Stomach (tissue), 9 donors: ENCODE data around the gene CDK11B. TPM values are rescaled to one million over a fixed set of nuclear protein-coding genes. Genes with fewer than 3 reads are reported as not detected.
A peak's percentile ranks its signal among the peaks of the same experiment; 100 is the strongest.

Experiments used
- DNase-seq, 2 donors: peaks; one replicate each; pipeline versions ENCODE4 v3.0.0 to v3.0.0-alpha.2; 2013 to 2019
- H3K27ac ChIP-seq, 5 donors: fragments of 200-600 bp in 4 of 5; sonication (generic) in 4 of 5; one replicate each; pipeline ENCODE4 v1.5.1; 2013 to 2019; ENCODE audit warnings: mild to moderate bottlenecking in 1 of 5, moderate library complexity in 1 of 5
- H3K27me3 ChIP-seq, 3 donors: fragments of 200-600 bp; sonication (generic); one replicate each; pipeline ENCODE4 v1.5.1; 2017 to 2019; ENCODE audit warnings: mixed run types in 1 of 3
- H3K36me3 ChIP-seq, 4 donors: fragments of 200-600 bp; sonication (generic); 1 replicate in 3 of 4; 2 replicates in 1 of 4; pipeline ENCODE4 v1.5.1; 2016 to 2019
- H3K4me1 ChIP-seq, 4 donors: fragments of 200-600 bp; sonication (generic); one replicate each; pipeline ENCODE4 v1.5.1; 2016 to 2019
- H3K4me3 ChIP-seq, 4 donors: fragments of 200-600 bp; sonication (generic) in 3 of 4; one replicate each; pipeline ENCODE4 v1.5.1; 2016 to 2019; ENCODE audit warnings: mild to moderate bottlenecking in 1 of 4
- H3K9me3 ChIP-seq, 4 donors: fragments of 200-600 bp; sonication (generic); one replicate each; pipeline ENCODE4 v1.5.1; 2016 to 2019
- EP300 ChIP-seq: sonication (generic); formaldehyde crosslinking; IDR thresholded peaks from one replicate; pipeline ENCODE4 v1.6.1; 2017; ENCODE audit warnings: antibody characterized with exemption
- POLR2A ChIP-seq, 4 donors: fragments of 450-650 bp; IDR thresholded peaks; one replicate each; pipeline ENCODE4 v1.6.1; 2016; ENCODE audit warnings: antibody characterized with exemption in 4 of 4, control low read depth in 2 of 4, mild to moderate bottlenecking in 1 of 4, moderate library complexity in 1 of 4
- POLR2AphosphoS5 ChIP-seq, 3 donors: sonication (generic); formaldehyde crosslinking; IDR thresholded peaks; one replicate each; pipeline ENCODE4 v1.6.1; 2016; ENCODE audit warnings: antibody characterized with exemption in 3 of 3
- WGBS, 5 donors: extraction: QIAGEN DNeasy Blood & Tissue Kit in 3 of 5; methylation state at CpG; one replicate each; pipeline versions ENCODE4 v1.1.5 to v1.1.7; 2013 to 2018; 5-methylcytosine and 5-hydroxymethylcytosine counted together
- intact Hi-C: fragments of 100-400 bp; cut with DNase I; formaldehyde crosslinking; loops from one replicate; pipeline ENCODE4 v1.15.1; 2023; ENCODE audit warnings: low total_unique reads
- polyA plus RNA-seq, 3 donors: library from polyadenylated mRNA; stranded (reverse); fragments of 200-250 nt; gene quantifications; one replicate each; pipeline ENCODE4 v1.2.3, GENCODE V29; 2013
- total RNA-seq, 5 donors: library from RNA; depleted of rRNA; stranded (reverse); fragments of >200 nt; gene quantifications; one replicate each; pipeline versions ENCODE4 v1.1.0 to v1.2.3, GENCODE V29; 2014 to 2016
- TF ChIP-seq, protein P1 (sequence below), 7 experiments: fragments of 450-650 bp in 4 of 7; fragments of 200-600 bp in 3 of 7; sonication (generic) in 3 of 7; IDR thresholded peaks; one replicate each; pipeline ENCODE4 v1.5.1; 2016 to 2019; ENCODE audit warnings: antibody characterized with exemption in 7 of 7, control low read depth in 2 of 7, mild to moderate bottlenecking in 1 of 7
- donor health status: healthy with polysubstance abuse.
- donor health status: Bipolar disorder and iron deficiency.
- donor health status: healthy.

CDK11B gene
- total and polyA plus RNA-seq, 8 donors, result 9.0 to 62.6 (median 28.6) TPM

DNA sequence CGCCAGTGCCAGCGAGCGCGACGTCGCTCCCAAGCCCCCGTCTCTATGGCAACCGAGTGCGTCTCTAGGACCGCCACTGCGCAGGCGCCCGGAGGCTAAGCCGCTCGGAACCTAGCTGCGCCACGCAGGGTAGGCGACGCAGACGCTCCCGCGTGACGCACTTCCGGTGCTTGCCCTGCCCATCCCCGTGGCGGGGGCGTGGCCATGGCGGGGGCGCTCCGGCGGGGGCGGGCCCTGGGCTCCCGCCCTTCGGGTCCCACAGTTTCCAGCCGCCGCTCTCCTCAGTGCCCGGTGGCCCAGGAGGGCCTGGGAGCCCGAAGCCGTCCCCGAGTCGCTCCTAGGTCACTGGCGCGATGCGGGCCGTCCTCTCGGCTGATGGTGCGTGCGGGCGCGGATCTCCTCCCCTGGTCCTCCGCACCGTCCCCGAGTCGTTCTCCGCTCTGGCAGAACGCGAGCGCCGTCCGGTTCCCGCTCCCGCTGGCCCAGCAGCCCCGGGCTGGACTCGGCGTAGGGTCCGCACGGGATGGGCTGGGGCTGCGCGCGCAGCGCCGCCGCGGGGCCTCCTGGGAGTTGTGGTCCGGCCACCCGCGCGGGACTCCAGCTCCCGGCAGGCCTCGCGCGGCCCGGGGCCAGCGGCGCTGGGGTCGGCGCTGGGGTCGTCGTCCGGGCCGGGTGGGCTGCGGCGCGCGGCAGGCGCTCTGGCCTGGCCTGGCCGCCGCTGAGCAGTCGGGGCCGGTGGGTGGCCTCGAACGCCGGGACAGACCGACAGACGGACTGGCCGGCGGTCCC lies 43.4 kb downstream of the CDK11B start, which contains the start of gene MIB2:
TSS of gene MIB2 (plus strand) at position 245 of the 789 bp plus-strand sequence. CDS start 7,953 bp downstream, outside the sequence.
- Histone ChIP-seq H3K4me3 (peak within 1 kb of the TSS; percentile 88 to 98 (median 93)), H3K36me3 (peaks cover 0 to 20% (median 11%) of the 10 kb centered on the region in 4 donors), H3K27ac (peak within 1 kb of the TSS; percentile 99 to 100 (median 100)), H3K27me3 (no peaks in the 10 kb centered on the region), H3K4me1 (peaks cover 23 to 56% (median 43%) of the 10 kb centered on the region in 4 donors), H3K9me3 (no peaks in the 10 kb centered on the region)
- DNase-seq, result peak; percentile 97 to 99
- WGBS, 5 donors, result 0% methylated on average over 17 to 107 of the region's 107 CpGs
- intact Hi-C loops, result no loop called here
- TF ChIP-seq POLR2AphosphoS5 (IDR thresholded peaks at IDR 0.05) (peak; percentile 80 to 89 (median 85)), POLR2A (IDR thresholded peaks at IDR 0.05) (no peak)
- TF ChIP-seq, protein P1, sequence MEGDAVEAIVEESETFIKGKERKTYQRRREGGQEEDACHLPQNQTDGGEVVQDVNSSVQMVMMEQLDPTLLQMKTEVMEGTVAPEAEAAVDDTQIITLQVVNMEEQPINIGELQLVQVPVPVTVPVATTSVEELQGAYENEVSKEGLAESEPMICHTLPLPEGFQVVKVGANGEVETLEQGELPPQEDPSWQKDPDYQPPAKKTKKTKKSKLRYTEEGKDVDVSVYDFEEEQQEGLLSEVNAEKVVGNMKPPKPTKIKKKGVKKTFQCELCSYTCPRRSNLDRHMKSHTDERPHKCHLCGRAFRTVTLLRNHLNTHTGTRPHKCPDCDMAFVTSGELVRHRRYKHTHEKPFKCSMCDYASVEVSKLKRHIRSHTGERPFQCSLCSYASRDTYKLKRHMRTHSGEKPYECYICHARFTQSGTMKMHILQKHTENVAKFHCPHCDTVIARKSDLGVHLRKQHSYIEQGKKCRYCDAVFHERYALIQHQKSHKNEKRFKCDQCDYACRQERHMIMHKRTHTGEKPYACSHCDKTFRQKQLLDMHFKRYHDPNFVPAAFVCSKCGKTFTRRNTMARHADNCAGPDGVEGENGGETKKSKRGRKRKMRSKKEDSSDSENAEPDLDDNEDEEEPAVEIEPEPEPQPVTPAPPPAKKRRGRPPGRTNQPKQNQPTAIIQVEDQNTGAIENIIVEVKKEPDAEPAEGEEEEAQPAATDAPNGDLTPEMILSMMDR (IDR thresholded peaks at IDR 0.05), result no peak

DNA sequence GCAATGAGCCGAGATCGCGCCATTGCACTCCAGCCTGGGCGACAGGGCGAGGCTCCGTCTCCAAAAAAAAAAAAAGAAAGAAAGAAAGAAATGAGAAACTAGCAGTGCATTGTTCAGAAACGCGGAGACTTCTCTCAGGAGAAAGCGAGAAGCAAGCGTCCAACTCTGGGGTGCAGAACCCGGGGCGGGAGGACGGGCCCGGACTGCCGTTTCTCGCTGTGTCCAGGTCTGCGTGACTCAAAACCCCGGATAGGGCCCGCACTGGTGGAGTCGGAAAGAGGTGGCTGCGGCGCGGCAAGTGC lies 43.9 kb downstream of the CDK11B start:
- Histone ChIP-seq H3K4me1 (peaks cover 23 to 51% (median 41%) of the 10 kb centered on the region in 4 donors), H3K27me3 (no peaks in the 10 kb centered on the region), H3K9me3 (no peaks in the 10 kb centered on the region), H3K4me3 (peak overlapping the region; percentile 88 to 98 (median 93)), H3K27ac (peak overlapping the region; percentile 99 to 100 (median 100)), H3K36me3 (peaks cover 0 to 20% (median 11%) of the 10 kb centered on the region in 4 donors)
- 0 to 1% (median 1%) methylated on average over 23 of the region's 23 CpGs for WGBS, 5 donors
- TF ChIP-seq POLR2AphosphoS5 (IDR thresholded peaks at IDR 0.05), result no peak
- no peak for TF ChIP-seq POLR2A (IDR thresholded peaks at IDR 0.05)
- TF ChIP-seq EP300, result no peak
- TF ChIP-seq, protein P1 (IDR thresholded peaks at IDR 0.05), result no peak
- intact Hi-C loops, result no loop called here
- no peak for DNase-seq

DNA sequence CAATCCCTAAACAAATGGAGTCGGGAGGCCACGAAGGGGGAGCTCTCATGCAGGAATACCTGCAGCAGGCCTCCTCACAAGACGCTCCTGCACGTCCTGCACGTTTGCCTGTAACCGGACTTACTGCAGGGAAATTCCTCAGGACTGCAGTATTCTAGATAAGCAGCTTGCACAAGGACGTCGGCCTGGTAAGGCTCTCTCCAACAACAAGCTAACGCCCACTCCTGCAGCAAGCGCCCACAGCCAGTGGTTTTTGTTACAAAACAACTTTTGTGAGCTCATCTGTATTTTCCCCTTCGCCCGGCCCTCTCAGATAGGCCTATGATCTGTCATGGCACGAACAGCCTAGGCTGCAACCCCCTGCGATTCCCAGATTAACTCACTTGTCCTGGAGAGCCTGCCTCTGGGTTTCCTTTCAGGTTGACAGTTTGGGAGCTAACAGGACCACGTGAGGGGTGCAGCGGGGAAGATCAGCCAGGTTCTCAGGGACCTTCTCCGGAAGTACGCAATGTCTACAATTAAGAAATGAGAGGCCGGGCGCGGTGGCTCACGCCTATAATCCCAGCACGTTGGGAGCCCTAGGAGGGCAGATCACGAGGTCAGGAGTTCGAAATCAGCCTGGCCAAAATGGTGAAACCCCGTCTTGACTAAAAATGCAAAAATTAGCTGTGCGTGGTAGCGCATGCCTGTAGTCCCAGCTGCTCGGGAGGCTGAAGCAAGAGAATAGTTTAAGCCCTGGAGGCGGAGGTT lies 44.4 kb downstream of the CDK11B start:
- WGBS, 5 donors, result 7 to 16% (median 8%) methylated on average over 29 to 30 of the region's 30 CpGs
- intact Hi-C loops, result no loop called here
- TF ChIP-seq EP300 (no peak), POLR2AphosphoS5 (IDR thresholded peaks at IDR 0.05) (peak in 1 of 3 donors; percentile 20)
- Histone ChIP-seq H3K4me1 (peaks cover 23 to 47% (median 38%) of the 10 kb centered on the region in 4 donors), H3K27ac (peak overlapping the region; percentile 99 to 100 (median 100)), H3K9me3 (no peaks in the 10 kb centered on the region), H3K4me3 (peak overlapping the region; percentile 88 to 98 (median 93)), H3K27me3 (no peaks in the 10 kb centered on the region), H3K36me3 (peaks cover 0 to 18% (median 11%) of the 10 kb centered on the region in 4 donors)
- DNase-seq, result peak; percentile 40 to 89

DNA sequence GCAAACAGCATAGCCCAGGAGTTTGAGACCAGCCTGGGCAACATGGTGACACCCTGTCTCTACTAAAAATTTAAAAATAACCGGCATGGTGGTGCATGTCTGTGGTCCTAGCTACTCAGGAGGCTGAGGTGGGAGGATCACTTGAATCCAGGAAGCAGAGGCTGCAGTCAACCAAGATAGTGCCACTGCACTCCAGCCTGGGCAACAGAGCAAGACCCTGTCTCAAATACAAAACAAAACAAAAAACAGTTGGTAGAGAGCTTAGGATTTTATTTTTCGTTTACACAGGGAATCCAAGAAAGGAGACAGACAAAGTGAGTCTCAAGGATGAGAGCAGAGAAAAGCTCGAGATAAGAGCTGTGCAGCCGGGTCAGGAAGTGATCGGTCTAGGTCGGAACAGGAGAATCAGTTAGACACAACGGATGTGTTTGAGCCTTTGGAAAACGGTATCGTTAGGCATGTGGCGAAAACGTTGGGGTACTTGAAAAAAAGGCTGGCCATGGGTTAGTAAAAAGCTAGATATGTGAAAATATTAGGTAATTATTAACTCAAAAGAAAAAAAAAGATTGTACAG lies 45.2 kb downstream of the CDK11B start:
- Histone ChIP-seq H3K4me3 (peak overlapping the region; percentile 88 to 98 (median 93)), H3K4me1 (peaks cover 23 to 47% (median 37%) of the 10 kb centered on the region in 4 donors), H3K27ac (peak overlapping the region in 3 of 5 donors; percentile 99 to 100 (median 100)), H3K27me3 (no peaks in the 10 kb centered on the region), H3K36me3 (peaks cover 0 to 10% (median 9%) of the 10 kb centered on the region in 4 donors), H3K9me3 (no peaks in the 10 kb centered on the region)
- 35 to 49% (median 43%) methylated on average over 11 of the region's 11 CpGs for WGBS, 5 donors
- intact Hi-C loops, result no loop called here
- TF ChIP-seq, protein P1 (IDR thresholded peaks at IDR 0.05), result no peak
- TF ChIP-seq EP300 (no peak), POLR2AphosphoS5 (IDR thresholded peaks at IDR 0.05) (no peak), POLR2A (IDR thresholded peaks at IDR 0.05) (no peak)
- DNase-seq, result no peak
